ENCODE results near the gene TBR1.
A peak's percentile ranks its signal among the peaks of the same experiment; 100 is the strongest.

Gene TBR1

GRCh38 chr2:161419638-161420190, 3.6 kb downstream of the TBR1 start:
- Mint-ChIP-seq H3K27me3 (ENCODE audit: low read depth) (peaks cover 94% of the 10 kb centered on the region), H3K4me3 (no peak overlapping the region), H3K4me1 (ENCODE audit: low read depth) (peaks cover 51% of the 10 kb centered on the region), H3K9me3 (no peaks in the 10 kb centered on the region), H3K27ac (no peak overlapping the region), H3K36me3 (ENCODE audit: low read depth) (peaks cover 16% of the 10 kb centered on the region)

GRCh38 chr2:161420406-161421074, 4.4 kb downstream of the TBR1 start:
- Mint-ChIP-seq H3K4me1 (ENCODE audit: low read depth) (peaks cover 49% of the 10 kb centered on the region), H3K36me3 (ENCODE audit: low read depth) (peaks cover 12% of the 10 kb centered on the region), H3K27ac (no peak overlapping the region), H3K27me3 (ENCODE audit: low read depth) (peaks cover 94% of the 10 kb centered on the region), H3K9me3 (no peaks in the 10 kb centered on the region), H3K4me3 (no peak overlapping the region)

DNA sequence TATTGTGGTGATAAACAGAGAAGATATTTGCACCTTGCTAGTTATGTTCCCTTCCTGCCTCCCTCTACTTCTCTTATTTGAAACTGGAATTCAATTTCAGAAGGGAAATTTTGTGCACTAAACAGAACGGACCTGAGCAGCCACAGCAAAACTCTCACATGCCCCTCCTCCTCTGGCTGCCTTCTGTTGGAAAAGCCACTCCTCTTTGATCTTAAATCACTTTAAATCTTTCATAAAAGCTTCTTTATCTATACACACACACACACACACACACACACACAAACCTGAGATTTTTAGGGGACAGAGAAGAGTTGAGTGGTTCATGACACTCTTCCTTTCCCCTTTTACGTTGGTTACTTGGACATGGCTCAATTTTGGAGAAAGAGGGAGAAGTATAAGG, 5.6 kb downstream of the TBR1 start:
- H3K4me3 Mint-ChIP-seq, result no peak overlapping the region
- H3K36me3 Mint-ChIP-seq (ENCODE audit: low read depth), result peaks cover 12% of the 10 kb centered on the region
- H3K4me1 Mint-ChIP-seq (ENCODE audit: low read depth), result peaks cover 38% of the 10 kb centered on the region
- H3K27me3 Mint-ChIP-seq (ENCODE audit: low read depth), result peaks cover 94% of the 10 kb centered on the region
- no peaks in the 10 kb centered on the region for H3K9me3 Mint-ChIP-seq
- H3K27ac Mint-ChIP-seq, result no peak overlapping the region

- H3K36me3 Mint-ChIP-seq (ENCODE audit: low read depth), result peaks cover 13% of the 10 kb centered on the region
- H3K4me3 Mint-ChIP-seq, result peak overlapping the region; percentile 19
- H3K27ac Mint-ChIP-seq, result peak overlapping the region; percentile 28
Measured at GRCh38 chr2:161422816-161423403, 6.8 kb downstream of the TBR1 start.

DNA sequence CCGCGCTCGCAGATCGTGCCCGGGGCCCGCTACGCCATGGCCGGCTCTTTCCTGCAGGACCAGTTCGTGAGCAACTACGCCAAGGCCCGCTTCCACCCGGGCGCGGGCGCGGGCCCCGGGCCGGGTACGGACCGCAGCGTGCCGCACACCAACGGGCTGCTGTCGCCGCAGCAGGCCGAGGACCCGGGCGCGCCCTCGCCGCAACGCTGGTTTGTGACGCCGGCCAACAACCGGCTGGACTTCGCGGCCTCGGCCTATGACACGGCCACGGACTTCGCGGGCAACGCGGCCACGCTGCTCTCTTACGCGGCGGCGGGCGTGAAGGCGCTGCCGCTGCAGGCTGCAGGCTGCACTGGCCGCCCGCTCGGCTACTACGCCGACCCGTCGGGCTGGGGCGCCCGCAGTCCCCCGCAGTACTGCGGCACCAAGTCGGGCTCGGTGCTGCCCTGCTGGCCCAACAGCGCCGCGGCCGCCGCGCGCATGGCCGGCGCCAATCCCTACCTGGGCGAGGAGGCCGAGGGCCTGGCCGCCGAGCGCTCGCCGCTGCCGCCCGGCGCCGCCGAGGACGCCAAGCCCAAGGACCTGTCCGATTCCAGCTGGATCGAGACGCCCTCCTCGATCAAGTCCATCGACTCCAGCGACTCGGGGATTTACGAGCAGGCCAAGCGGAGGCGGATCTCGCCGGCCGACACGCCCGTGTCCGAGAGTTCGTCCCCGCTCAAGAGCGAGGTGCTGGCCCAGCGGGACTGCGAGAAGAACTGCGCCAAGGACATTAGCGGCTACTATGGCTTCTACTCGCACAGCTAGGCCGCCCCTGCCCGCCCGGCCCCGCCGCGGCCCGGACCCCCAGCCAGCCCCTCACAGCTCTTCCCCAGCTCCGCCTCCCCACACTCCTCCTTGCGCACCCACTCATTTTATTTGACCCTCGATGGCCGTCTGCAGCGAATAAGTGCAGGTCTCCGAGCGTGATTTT, 7.6 kb downstream of the TBR1 start:
- H3K4me3 Mint-ChIP-seq, result peak overlapping the region; percentile 82
- peak overlapping the region; percentile 89 for H3K27ac Mint-ChIP-seq
- peaks cover 92% of the 10 kb centered on the region for H3K27me3 Mint-ChIP-seq (ENCODE audit: low read depth)
- H3K9me3 Mint-ChIP-seq, result no peaks in the 10 kb centered on the region
- peaks cover 29% of the 10 kb centered on the region for H3K4me1 Mint-ChIP-seq (ENCODE audit: low read depth)
- peaks cover 15% of the 10 kb centered on the region for H3K36me3 Mint-ChIP-seq (ENCODE audit: low read depth)

More at GRCh38 chr2:161422816-161423403, 6.8 kb downstream of the TBR1 start:
- H3K27me3 Mint-ChIP-seq (ENCODE audit: low read depth), result peaks cover 94% of the 10 kb centered on the region
- peaks cover 35% of the 10 kb centered on the region for H3K4me1 Mint-ChIP-seq (ENCODE audit: low read depth)
- H3K9me3 Mint-ChIP-seq, result no peaks in the 10 kb centered on the region

DNA sequence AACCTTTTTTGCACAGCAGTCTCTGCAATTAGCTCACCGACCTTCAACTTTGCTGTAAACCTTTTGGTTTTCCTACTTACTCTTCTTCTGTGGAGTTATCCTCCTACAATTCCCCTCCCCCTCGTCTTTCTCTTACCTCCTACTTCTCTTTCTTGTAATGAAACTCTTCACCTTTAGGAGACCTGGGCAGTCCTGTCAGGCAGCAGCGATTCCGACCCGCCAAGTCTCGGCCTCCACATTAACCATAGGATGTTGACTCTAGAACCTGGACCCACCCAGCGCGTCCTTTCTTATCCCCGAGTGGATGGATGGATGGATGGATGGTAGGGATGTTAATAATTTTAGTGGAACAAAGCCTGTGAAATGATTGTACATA, 8.3 kb downstream of the TBR1 start:
- Mint-ChIP-seq H3K4me3 (peak overlapping the region; percentile 82), H3K4me1 (ENCODE audit: low read depth) (peaks cover 24% of the 10 kb centered on the region), H3K36me3 (ENCODE audit: low read depth) (peaks cover 15% of the 10 kb centered on the region), H3K27ac (peak overlapping the region; percentile 89), H3K27me3 (ENCODE audit: low read depth) (peaks cover 92% of the 10 kb centered on the region), H3K9me3 (no peaks in the 10 kb centered on the region)

DNA sequence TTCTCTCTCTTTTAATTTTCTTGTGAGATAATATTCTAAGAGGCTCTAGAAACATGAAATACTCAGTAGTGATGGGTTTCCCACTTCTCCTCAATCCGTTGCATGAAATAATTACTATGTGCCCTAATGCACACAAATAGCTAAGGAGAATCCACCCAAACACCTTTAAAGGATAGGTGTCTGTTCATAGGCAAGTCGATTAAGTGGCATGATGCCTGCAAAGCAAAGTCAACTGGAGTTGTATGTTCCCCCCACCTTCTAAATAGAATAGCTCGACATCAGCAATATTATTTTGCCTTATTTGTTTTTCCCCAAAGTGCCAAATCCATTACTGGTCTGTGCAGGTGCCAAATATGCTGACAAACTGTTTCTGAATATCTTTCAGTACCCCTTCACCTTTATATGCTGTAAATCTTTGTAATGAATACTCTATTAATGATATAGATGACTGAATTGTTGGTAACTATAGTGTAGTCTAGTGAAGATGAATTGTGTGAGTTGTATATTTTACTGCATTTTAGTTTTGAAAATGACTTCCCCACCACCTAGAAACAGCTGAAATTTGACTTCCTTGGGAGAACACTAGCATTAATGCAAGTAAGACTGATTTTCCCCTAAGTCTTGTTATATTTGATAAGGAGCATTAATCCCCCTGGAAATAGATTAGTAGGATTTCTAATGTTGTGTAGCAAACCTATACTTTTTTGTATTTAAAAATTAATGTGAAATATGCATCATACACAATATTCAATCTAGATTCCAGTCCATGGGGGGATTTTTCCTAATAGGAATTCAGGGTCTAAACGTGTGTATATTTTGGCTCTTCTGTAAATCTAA, 9.0 kb downstream of the TBR1 start:
- Mint-ChIP-seq H3K4me1 (ENCODE audit: low read depth) (peaks cover 23% of the 10 kb centered on the region), H3K27me3 (ENCODE audit: low read depth) (peaks cover 91% of the 10 kb centered on the region), H3K36me3 (ENCODE audit: low read depth) (peaks cover 15% of the 10 kb centered on the region), H3K27ac (peak overlapping the region; percentile 89), H3K4me3 (peak overlapping the region; percentile 82), H3K9me3 (no peaks in the 10 kb centered on the region)

DNA sequence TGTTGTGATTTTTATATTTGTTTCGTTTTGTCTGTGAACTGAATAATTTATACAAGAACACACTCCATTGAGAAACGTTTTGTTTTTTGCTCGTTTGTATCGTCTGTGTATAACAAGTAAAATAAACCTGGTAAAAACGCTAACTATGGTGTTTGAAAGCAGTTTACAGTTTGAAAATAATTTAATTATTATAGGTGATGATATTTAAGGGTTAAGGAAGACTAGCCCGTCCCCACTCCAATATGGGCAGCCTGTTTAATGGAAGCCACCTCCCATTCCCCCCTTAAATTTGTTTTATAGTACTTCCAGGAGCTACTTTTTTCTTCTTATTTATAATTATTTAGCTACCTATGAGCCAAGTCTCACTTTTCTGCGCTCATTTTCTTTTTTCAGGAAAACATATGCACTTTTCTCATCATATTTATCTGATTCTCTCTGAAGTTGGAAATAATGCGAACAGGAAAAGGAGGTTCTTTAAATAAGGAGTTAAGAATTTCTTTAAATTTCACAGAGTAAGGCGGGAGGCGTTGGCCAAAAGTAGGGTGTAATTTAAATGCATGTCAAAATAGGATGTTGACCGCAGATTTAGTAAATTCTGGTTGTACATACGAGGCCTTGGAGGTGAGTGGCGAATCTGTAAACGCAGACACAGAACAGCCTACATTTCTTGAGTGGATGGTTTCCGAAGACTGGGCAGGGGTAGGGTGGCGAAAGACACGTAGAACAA, 9.8 kb downstream of the TBR1 start:
- Mint-ChIP-seq H3K27me3 (ENCODE audit: low read depth) (peaks cover 91% of the 10 kb centered on the region), H3K4me1 (ENCODE audit: low read depth) (peaks cover 21% of the 10 kb centered on the region), H3K4me3 (no peak overlapping the region), H3K36me3 (ENCODE audit: low read depth) (peaks cover 13% of the 10 kb centered on the region), H3K9me3 (no peaks in the 10 kb centered on the region), H3K27ac (no peak overlapping the region)

DNA sequence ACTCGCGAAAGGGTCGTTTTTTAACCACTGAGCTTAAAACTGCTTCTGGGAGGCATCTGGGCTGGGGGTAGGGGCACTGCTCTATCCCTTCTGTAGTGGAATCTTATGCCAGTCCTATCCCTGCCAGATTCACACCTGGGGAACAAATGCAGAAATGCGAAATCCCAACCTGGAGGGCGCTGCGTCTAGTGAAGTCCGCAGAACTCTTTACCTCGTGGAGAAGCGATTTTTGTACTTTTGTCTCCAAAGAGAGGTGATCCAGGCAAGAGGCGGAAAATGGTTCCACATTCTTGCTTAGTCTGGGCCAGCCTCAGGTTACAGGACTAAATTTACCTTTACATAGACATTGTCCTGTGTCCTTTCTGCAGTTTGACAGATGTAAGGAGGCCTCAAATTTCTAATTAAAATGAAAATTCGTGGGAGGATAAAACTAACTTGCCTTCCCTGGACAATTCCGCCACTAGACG, 10.4 kb downstream of the TBR1 start:
- Mint-ChIP-seq H3K9me3 (no peaks in the 10 kb centered on the region), H3K27ac (no peak overlapping the region)

DNA sequence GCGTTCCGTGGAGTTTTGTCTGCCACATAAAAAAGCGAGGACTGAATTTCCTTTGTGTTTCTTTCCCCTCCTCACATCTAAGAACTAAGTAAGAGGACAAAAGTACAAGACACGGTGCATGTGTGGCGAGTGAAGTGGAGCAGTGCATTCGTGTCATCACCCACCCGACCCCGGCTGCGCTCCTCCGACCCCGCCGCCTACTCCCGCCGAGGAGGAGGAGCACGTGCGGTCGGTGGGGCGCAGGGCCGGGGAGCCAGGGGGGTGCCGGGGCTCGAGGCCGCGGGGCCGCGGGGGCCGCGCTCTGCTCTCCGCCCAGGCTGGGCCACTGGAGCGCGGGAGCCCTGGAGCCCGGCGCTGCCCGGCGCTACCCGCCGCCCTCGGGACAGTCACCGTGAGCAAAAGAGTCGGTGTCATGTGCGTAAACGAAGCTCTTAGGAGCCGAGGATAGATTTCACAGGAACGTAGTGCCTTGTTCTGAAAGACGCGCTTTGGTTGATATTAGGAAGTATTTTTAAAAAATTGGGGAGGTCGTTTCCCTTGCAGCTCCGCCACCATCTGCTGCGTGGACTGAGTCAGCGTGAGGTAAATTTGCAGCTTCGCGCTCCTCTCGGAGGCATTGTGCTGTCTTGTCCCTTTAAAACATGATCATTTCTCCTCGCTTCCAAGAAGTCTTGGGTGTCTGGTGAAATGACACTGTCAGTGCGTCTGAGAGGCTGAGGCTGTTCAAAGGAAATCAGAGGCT, 11.0 kb downstream of the TBR1 start:
- Mint-ChIP-seq H3K4me1 (ENCODE audit: low read depth) (peaks cover 21% of the 10 kb centered on the region), H3K27ac (peak overlapping the region; percentile 72), H3K36me3 (ENCODE audit: low read depth) (peaks cover 13% of the 10 kb centered on the region), H3K27me3 (ENCODE audit: low read depth) (peaks cover 90% of the 10 kb centered on the region), H3K9me3 (no peaks in the 10 kb centered on the region), H3K4me3 (peak overlapping the region; percentile 64)

More for the DNA sequence above, 10.4 kb downstream of the TBR1 start:
- peaks cover 21% of the 10 kb centered on the region for H3K4me1 Mint-ChIP-seq (ENCODE audit: low read depth)
- peaks cover 90% of the 10 kb centered on the region for H3K27me3 Mint-ChIP-seq (ENCODE audit: low read depth)
- H3K36me3 Mint-ChIP-seq (ENCODE audit: low read depth), result peaks cover 13% of the 10 kb centered on the region
- H3K4me3 Mint-ChIP-seq, result peak overlapping the region; percentile 56

- H3K27ac Mint-ChIP-seq, result peak overlapping the region; percentile 72
Measured at GRCh38 chr2:161427664-161428587, 11.8 kb downstream of the TBR1 start.

GRCh38 chr2:161430386-161430785, 14.3 kb downstream of the TBR1 start:
- peaks cover 8% of the 10 kb centered on the region for H3K4me1 Mint-ChIP-seq (ENCODE audit: low read depth)
- H3K27ac Mint-ChIP-seq, result no peak overlapping the region
- H3K9me3 Mint-ChIP-seq, result no peaks in the 10 kb centered on the region
- peaks cover 6% of the 10 kb centered on the region for H3K36me3 Mint-ChIP-seq (ENCODE audit: low read depth)
- H3K27me3 Mint-ChIP-seq (ENCODE audit: low read depth), result peaks cover 94% of the 10 kb centered on the region
- no peak overlapping the region for H3K4me3 Mint-ChIP-seq

More at GRCh38 chr2:161427664-161428587, 11.8 kb downstream of the TBR1 start:
- peak overlapping the region; percentile 64 for H3K4me3 Mint-ChIP-seq
- no peaks in the 10 kb centered on the region for H3K9me3 Mint-ChIP-seq
- H3K36me3 Mint-ChIP-seq (ENCODE audit: low read depth), result peaks cover 10% of the 10 kb centered on the region
- H3K27me3 Mint-ChIP-seq (ENCODE audit: low read depth), result peaks cover 90% of the 10 kb centered on the region
- peaks cover 19% of the 10 kb centered on the region for H3K4me1 Mint-ChIP-seq (ENCODE audit: low read depth)

Data from T-helper 1 cell treated with Interleukin-12 subunit alpha and Interleukin-12 subunit beta and Interleukin-4 antibody, amounts not matched to agents 30 μg/mL and 1 μg/mL, for 36 hours (primary cell).